Measurements from ENCODE around the gene UBE2Q1.
"Not testable (repeated sequence)": the region's sequence is repeated elsewhere in the genome, so short reads cannot be mapped to it uniquely, and the experiment has no call there.

UBE2Q1 gene

GRCh38 chr1:154550657-154551056 lies 7.8 kb downstream of the UBE2Q1 start:
- no peak for DNase-seq (ENCODE audit: low spot score)

GRCh38 chr1:154550070-154550469 lies 8.4 kb downstream of the UBE2Q1 start:
- DNase-seq (ENCODE audit: low spot score), result no peak

GRCh38 chr1:154549202-154549770 lies 9.2 kb downstream of the UBE2Q1 start:
- DNase-seq (ENCODE audit: low spot score), result no peak

- DNase-seq (ENCODE audit: low spot score), result no peak
These were observed 10.4 kb downstream of the UBE2Q1 start for GRCh38 chr1:154548028-154548427.

- no peak for DNase-seq (ENCODE audit: low spot score)
These were observed 11.2 kb downstream of the UBE2Q1 start for GRCh38 chr1:154547105-154547732.

- peak; percentile 86 for DNase-seq (ENCODE audit: low spot score)
These were observed 12.0 kb downstream of the UBE2Q1 start for GRCh38 chr1:154546264-154547063.

- DNase-seq (ENCODE audit: low spot score), result no peak
These were observed 17.2 kb downstream of the UBE2Q1 start for GRCh38 chr1:154541231-154541630.

GRCh38 chr1:154539486-154540483 lies 18.7 kb downstream of the UBE2Q1 start:
- no peak for DNase-seq (ENCODE audit: low spot score)

GRCh38 chr1:154536570-154536969 lies 21.9 kb downstream of the UBE2Q1 start:
- DNase-seq (ENCODE audit: low spot score), result peak; percentile 42

- DNase-seq (ENCODE audit: low spot score), result no peak
These were observed 24.3 kb downstream of the UBE2Q1 start for GRCh38 chr1:154533952-154534844.

GRCh38 chr1:154531950-154532349 lies 26.5 kb downstream of the UBE2Q1 start:
- not testable (repeated sequence) for DNase-seq (ENCODE audit: low spot score)

- no peak for DNase-seq (ENCODE audit: low spot score)
These were observed 29.2 kb downstream of the UBE2Q1 start for GRCh38 chr1:154529308-154529707.

- DNase-seq (ENCODE audit: low spot score), result no peak
These were observed 31.3 kb downstream of the UBE2Q1 start for GRCh38 chr1:154527192-154527591.

- DNase-seq (ENCODE audit: low spot score), result no peak
These were observed 33.6 kb downstream of the UBE2Q1 start for GRCh38 chr1:154524881-154525280.

- DNase-seq (ENCODE audit: low spot score), result no peak
These were observed 36.8 kb downstream of the UBE2Q1 start for GRCh38 chr1:154521695-154522094.

GRCh38 chr1:154520333-154520732 lies 38.1 kb downstream of the UBE2Q1 start:
- DNase-seq (ENCODE audit: low spot score), result no peak

GRCh38 chr1:154519591-154519991 lies 38.9 kb downstream of the UBE2Q1 start:
- no peak for DNase-seq (ENCODE audit: low spot score)

- no peak for DNase-seq (ENCODE audit: low spot score)
These were observed 40.8 kb downstream of the UBE2Q1 start for GRCh38 chr1:154517661-154518060.

GRCh38 chr1:154514066-154514553 lies 44.4 kb downstream of the UBE2Q1 start:
- DNase-seq (ENCODE audit: low spot score), result no peak

GRCh38 chr1:154512760-154513159 lies 45.7 kb downstream of the UBE2Q1 start:
- no peak for DNase-seq (ENCODE audit: low spot score)

GRCh38 chr1:154503898-154504297 lies 54.6 kb downstream of the UBE2Q1 start:
- no peak for DNase-seq (ENCODE audit: low spot score)

Data from AG08395 (cell line).